Endothelial cell of hepatic sinusoid (primary cell): ENCODE measurements around the gene ZNF423.

Source experiments
- in situ Hi-C: cut with HindIII; loops from 2 replicates; pipeline ENCODE4 v1.10.0; 2017; ENCODE audit warnings: low sequenced_read_pairs

Gene ZNF423

GRCh38 chr16:49855822-49856671 is at the start of gene ZNF423:
TSS of gene ZNF423 (minus strand) at chr16:49856112. CDS start at chr16:49855774, 338 bp downstream.
- in situ Hi-C loops: no loop called here

GRCh38 chr16:49904348-49905062 is 48.6 kb upstream of the ZNF423 start:
- in situ Hi-C loops: loop anchor here (25.0 kb wide), 1 partner anchor 492 kb away; no protein-coding TSS in a partner anchor

- in situ Hi-C loops: loop anchor here (25.0 kb wide), 1 partner anchor 491 kb away; no protein-coding TSS in a partner anchor
Measured at GRCh38 chr16:49902908-49903307, 47.0 kb upstream of the ZNF423 start.

GRCh38 chr16:49901711-49902110 is 45.8 kb upstream of the ZNF423 start:
- in situ Hi-C loops: loop anchor here (25.0 kb wide), 1 partner anchor 489 kb away; no protein-coding TSS in a partner anchor

- in situ Hi-C loops: loop anchor here (25.0 kb wide), 1 partner anchor 489 kb away; no protein-coding TSS in a partner anchor
Measured at GRCh38 chr16:49900875-49901274, 45.0 kb upstream of the ZNF423 start.

GRCh38 chr16:49899991-49900695 is 44.2 kb upstream of the ZNF423 start:
- in situ Hi-C loops: loop anchor here (25.0 kb wide), 2 partner anchors 388 to 488 kb away; no protein-coding TSS in a partner anchor

GRCh38 chr16:49896447-49896964 is 40.6 kb upstream of the ZNF423 start:
- in situ Hi-C loops: loop anchor here (25.0 kb wide), 1 partner anchor 384 kb away; no protein-coding TSS in a partner anchor

GRCh38 chr16:49890876-49891275 is 35.0 kb upstream of the ZNF423 start:
- in situ Hi-C loops: loop anchor here (25.0 kb wide), 1 partner anchor 379 kb away; no protein-coding TSS in a partner anchor

GRCh38 chr16:49889725-49890397 is 33.9 kb upstream of the ZNF423 start:
- in situ Hi-C loops: loop anchor here (25.0 kb wide), 1 partner anchor 378 kb away; no protein-coding TSS in a partner anchor

GRCh38 chr16:49886554-49887094 is 30.7 kb upstream of the ZNF423 start:
- in situ Hi-C loops: loop anchor here (25.0 kb wide), 1 partner anchor 374 kb away; no protein-coding TSS in a partner anchor

- in situ Hi-C loops: loop anchor here (25.0 kb wide), 1 partner anchor 372 kb away; no protein-coding TSS in a partner anchor
Measured at GRCh38 chr16:49884033-49885015, 28.4 kb upstream of the ZNF423 start.

- in situ Hi-C loops: loop anchor here (25.0 kb wide), 1 partner anchor 371 kb away; no protein-coding TSS in a partner anchor
Measured at GRCh38 chr16:49883076-49884014, 27.4 kb upstream of the ZNF423 start.

- in situ Hi-C loops: loop anchor here (25.0 kb wide), 1 partner anchor 370 kb away; no protein-coding TSS in a partner anchor
Measured at GRCh38 chr16:49881890-49882289, 26.0 kb upstream of the ZNF423 start.

- in situ Hi-C loops: loop anchor here (25.0 kb wide), 1 partner anchor 366 kb away; no protein-coding TSS in a partner anchor
Measured at GRCh38 chr16:49878540-49878939, 22.6 kb upstream of the ZNF423 start.

- in situ Hi-C loops: loop anchor here (25.0 kb wide), 1 partner anchor 364 kb away; no protein-coding TSS in a partner anchor
Measured at GRCh38 chr16:49876716-49877129, 20.8 kb upstream of the ZNF423 start.

- in situ Hi-C loops: loop anchor here (25.0 kb wide), 1 partner anchor 364 kb away; no protein-coding TSS in a partner anchor
Measured at GRCh38 chr16:49875806-49876715, 20.1 kb upstream of the ZNF423 start.
